HUES64 (cell line): ENCODE measurements around the gene LMNB1.
"Not testable (repeated sequence)": the region's sequence is repeated elsewhere in the genome, so short reads cannot be mapped to it uniquely, and the experiment has no call there.

Source experiments
- H3K27ac ChIP-seq: 2 replicates; pipeline ENCODE4 v1.7.0; 2013; ENCODE audit warnings: low read depth, low read length, inconsistent platforms
- H3K27me3 ChIP-seq: 2 replicates; pipeline ENCODE4 v1.6.1; 2013; ENCODE audit warnings: mild to moderate bottlenecking, low read length; ENCODE audit not compliant: insufficient read depth
- H3K36me3 ChIP-seq: 2 replicates; pipeline ENCODE4 v1.6.1; 2013; ENCODE audit warnings: mild to moderate bottlenecking, low read length; ENCODE audit not compliant: insufficient read depth
- H3K4me1 ChIP-seq: 2 replicates; pipeline ENCODE4 v1.6.1; 2013; ENCODE audit warnings: mild to moderate bottlenecking, low read length, moderate library complexity; ENCODE audit not compliant: insufficient read depth
- H3K4me3 ChIP-seq: 2 replicates; pipeline ENCODE4 v1.5.1; 2013; ENCODE audit warnings: mild to moderate bottlenecking, low read length, moderate library complexity
- H3K9ac ChIP-seq: 2 replicates; pipeline ENCODE4 v1.6.1; 2013; ENCODE audit warnings: mild to moderate bottlenecking, low read depth, low read length
- H3K9me3 ChIP-seq: 2 replicates; pipeline ENCODE4 v1.6.1; 2013; ENCODE audit warnings: low read depth, low read length; ENCODE audit not compliant: insufficient read depth
- WGBS: fragments of 150-250, 120-280 bp; methylation state at CpG from one replicate; pipeline ENCODE4 v1.1.7; 2013; ENCODE audit warnings: missing lambda C conversion rate; 5-methylcytosine and 5-hydroxymethylcytosine counted together

LMNB1 gene

GRCh38 chr5:126848253-126848652 lies 71.3 kb downstream of the LMNB1 start:
- H3K9me3 ChIP-seq = no peaks in the 10 kb centered on the region
- no peak overlapping the region for H3K27ac ChIP-seq
- H3K36me3 ChIP-seq = no peaks in the 10 kb centered on the region
- 86% methylated on average over 8 of the region's 8 CpGs for WGBS
- no peak overlapping the region for H3K4me3 ChIP-seq
- H3K27me3 ChIP-seq = no peaks in the 10 kb centered on the region
- peak overlapping the region; percentile 8; the same call in 1 of the 2 replicates for H3K9ac ChIP-seq
- peaks cover 36% of the 10 kb centered on the region for H3K4me1 ChIP-seq

GRCh38 chr5:126849101-126849678 lies 72.3 kb downstream of the LMNB1 start:
- Histone ChIP-seq H3K27ac (no peak overlapping the region), H3K9me3 (no peaks in the 10 kb centered on the region), H3K9ac (no peak overlapping the region), H3K4me1 (peaks cover 36% of the 10 kb centered on the region), H3K36me3 (no peaks in the 10 kb centered on the region), H3K27me3 (no peaks in the 10 kb centered on the region), H3K4me3 (no peak overlapping the region)
- 94% methylated on average over 3 of the region's 3 CpGs for WGBS

GRCh38 chr5:126851501-126852011 lies 74.6 kb downstream of the LMNB1 start:
- Histone ChIP-seq H3K27ac (no peak overlapping the region), H3K9ac (no peak overlapping the region), H3K27me3 (no peaks in the 10 kb centered on the region), H3K4me3 (no peak overlapping the region), H3K4me1 (peaks cover 28% of the 10 kb centered on the region), H3K9me3 (no peaks in the 10 kb centered on the region), H3K36me3 (no peaks in the 10 kb centered on the region)
- 82% methylated on average over 14 of the region's 14 CpGs for WGBS

GRCh38 chr5:126852091-126852571 lies 75.2 kb downstream of the LMNB1 start:
- no peak overlapping the region for H3K9ac ChIP-seq
- no peaks in the 10 kb centered on the region for H3K36me3 ChIP-seq
- H3K4me3 ChIP-seq = no peak overlapping the region
- H3K4me1 ChIP-seq = peaks cover 23% of the 10 kb centered on the region
- no peaks in the 10 kb centered on the region for H3K27me3 ChIP-seq
- WGBS = 73% methylated on average over 4 of the region's 4 CpGs
- H3K9me3 ChIP-seq = no peaks in the 10 kb centered on the region
- H3K27ac ChIP-seq = no peak overlapping the region

GRCh38 chr5:126852841-126853271 lies 75.9 kb downstream of the LMNB1 start:
- no peak overlapping the region for H3K4me3 ChIP-seq
- 87% methylated on average over 7 of the region's 7 CpGs for WGBS
- H3K27me3 ChIP-seq = no peaks in the 10 kb centered on the region
- H3K9me3 ChIP-seq = no peaks in the 10 kb centered on the region
- H3K9ac ChIP-seq = no peak overlapping the region
- no peaks in the 10 kb centered on the region for H3K36me3 ChIP-seq
- H3K4me1 ChIP-seq = peaks cover 19% of the 10 kb centered on the region
- H3K27ac ChIP-seq = no peak overlapping the region

- H3K27me3 ChIP-seq, H3K36me3 ChIP-seq, H3K27ac ChIP-seq, H3K9me3 ChIP-seq, H3K9ac ChIP-seq, H3K4me3 ChIP-seq: not testable (repeated sequence)
- H3K4me1 ChIP-seq = peaks cover 20% of the 10 kb centered on the region
- WGBS = 95% methylated on average over 27 of the region's 27 CpGs
These were observed 76.8 kb downstream of the LMNB1 start for GRCh38 chr5:126853541-126854307.

- Histone ChIP-seq H3K4me1 (peaks cover 20% of the 10 kb centered on the region), H3K36me3 (no peaks in the 10 kb centered on the region), H3K9ac (no peak overlapping the region), H3K4me3 (no peak overlapping the region), H3K9me3 (no peaks in the 10 kb centered on the region), H3K27ac (no peak overlapping the region), H3K27me3 (no peaks in the 10 kb centered on the region)
- WGBS = 98% methylated on average over 33 of the region's 35 CpGs
These were observed 77.7 kb downstream of the LMNB1 start for GRCh38 chr5:126854526-126855110.

GRCh38 chr5:126855266-126855665 lies 78.3 kb downstream of the LMNB1 start:
- WGBS = 95% methylated on average over 8 of the region's 8 CpGs
- Histone ChIP-seq H3K27me3 (no peaks in the 10 kb centered on the region), H3K36me3 (no peaks in the 10 kb centered on the region), H3K4me1 (peaks cover 20% of the 10 kb centered on the region), H3K9ac (no peak overlapping the region), H3K9me3 (no peaks in the 10 kb centered on the region), H3K4me3 (no peak overlapping the region), H3K27ac (no peak overlapping the region)

GRCh38 chr5:126857472-126858410 lies 80.8 kb downstream of the LMNB1 start:
- Histone ChIP-seq H3K27ac (peak overlapping the region; percentile 29; the same call in 1 of the 2 replicates), H3K36me3 (no peaks in the 10 kb centered on the region), H3K9me3 (no peaks in the 10 kb centered on the region), H3K4me1 (peaks cover 9% of the 10 kb centered on the region), H3K27me3 (no peaks in the 10 kb centered on the region), H3K4me3 (no peak overlapping the region), H3K9ac (no peak overlapping the region)
- 84% methylated on average over 13 of the region's 13 CpGs for WGBS

- WGBS = 70% methylated on average over 11 of the region's 11 CpGs
- H3K4me1 ChIP-seq = peaks cover 9% of the 10 kb centered on the region
These were observed 81.5 kb downstream of the LMNB1 start for GRCh38 chr5:126858441-126858840.

More at GRCh38 chr5:126858441-126858840, 81.5 kb downstream of the LMNB1 start:
- no peaks in the 10 kb centered on the region for H3K9me3 ChIP-seq
- H3K27me3 ChIP-seq = no peaks in the 10 kb centered on the region
- H3K27ac ChIP-seq = no peak overlapping the region; the same call in 1 of the 2 replicates
- no peak overlapping the region for H3K9ac ChIP-seq
- no peaks in the 10 kb centered on the region for H3K36me3 ChIP-seq
- no peak overlapping the region for H3K4me3 ChIP-seq
